GM12874 (cell line): ENCODE results near the gene FEM1C.

Experiments used
- CTCF ChIP-seq: IDR thresholded peaks from 2 replicates; pipeline ENCODE4 v1.5.1; 2011; ENCODE audit warnings: low read depth, mild to moderate bottlenecking, control low read depth, low read length, moderate library complexity; ENCODE audit not compliant: insufficient read depth

FEM1C gene

GRCh38 chr5:115520191-115520590, 24.4 kb downstream of the FEM1C start:
- no peak for TF ChIP-seq CTCF

GRCh38 chr5:115516372-115516771, 28.2 kb downstream of the FEM1C start:
- TF ChIP-seq CTCF = no peak

GRCh38 chr5:115514220-115514619, 30.4 kb downstream of the FEM1C start:
- TF ChIP-seq CTCF = no peak

GRCh38 chr5:115511632-115512031, 32.9 kb downstream of the FEM1C start:
- TF ChIP-seq CTCF = no peak

- TF ChIP-seq CTCF = no peak
These were observed 34.4 kb downstream of the FEM1C start for GRCh38 chr5:115510145-115510645.

GRCh38 chr5:115509547-115509946, 35.0 kb downstream of the FEM1C start:
- TF ChIP-seq CTCF = no peak

GRCh38 chr5:115507681-115508080, 36.9 kb downstream of the FEM1C start:
- no peak for TF ChIP-seq CTCF
